Vagina (tissue), 2 donors: ENCODE results near the gene CREB5. TPM values are rescaled to one million over a fixed set of nuclear protein-coding genes. Genes with fewer than 3 reads are reported as not detected.

Source experiments
- DNase-seq, 2 donors: peaks; one replicate each; pipeline ENCODE4 v3.0.0-alpha.2; 2017; ENCODE audit errors: extremely low spot score in 2 of 2
- H3K27ac ChIP-seq: fragments of 200-600 bp; sonication (generic); one replicate; pipeline ENCODE4 v1.5.1; 2019
- H3K27me3 ChIP-seq: fragments of 200-600 bp; sonication (generic); one replicate; pipeline ENCODE4 v1.5.1; 2019
- H3K36me3 ChIP-seq, 2 donors: fragments of 200-600 bp; sonication (generic); one replicate each; pipeline ENCODE4 v1.5.1; 2017 to 2019
- H3K4me1 ChIP-seq: fragments of 200-600 bp; sonication (generic); one replicate; pipeline ENCODE4 v1.5.1; 2019
- H3K4me3 ChIP-seq, 2 donors: fragments of 200-600 bp; sonication (generic); 1 replicate in 1 of 2; 2 replicates in 1 of 2; pipeline ENCODE4 v1.5.1; 2016 to 2019
- H3K9me3 ChIP-seq: fragments of 200-600 bp; sonication (generic); one replicate; pipeline ENCODE4 v1.5.1; 2019
- CTCF ChIP-seq, 3 experiments: fragments of 450-650 bp in 2 of 3; fragments of 200-600 bp in 1 of 3; sonication (generic) in 1 of 3; IDR thresholded peaks; one replicate each; pipeline ENCODE4 v1.5.1; 2017 to 2019; ENCODE audit warnings: antibody characterized with exemption in 3 of 3, mild to moderate bottlenecking in 2 of 3, moderate library complexity in 2 of 3
- POLR2A ChIP-seq, 2 donors: fragments of 450-650 bp; IDR thresholded peaks; one replicate each; pipeline ENCODE4 v1.6.1; 2017; ENCODE audit warnings: antibody characterized with exemption in 2 of 2, mild to moderate bottlenecking in 2 of 2, moderate library complexity in 2 of 2
- POLR2AphosphoS5 ChIP-seq, 2 donors: sonication (generic); formaldehyde crosslinking; IDR thresholded peaks; one replicate each; pipeline ENCODE4 v1.9.0; 2017; ENCODE audit warnings: antibody characterized with exemption in 2 of 2, mild to moderate bottlenecking in 2 of 2, low read depth in 1 of 2; ENCODE audit not compliant: insufficient read depth in 1 of 2
- intact Hi-C: fragments of 100-400 bp; cut with DNase I; formaldehyde crosslinking; loops from one replicate; pipeline ENCODE4 v1.15.1; 2023
- total RNA-seq: library from RNA; depleted of rRNA; stranded (reverse); fragments of >200 nt; gene quantifications from one replicate; pipeline ENCODE4 v1.2.3, GENCODE V29; 2016

Gene CREB5
- total RNA-seq, 1 donor from 2014 or later, result 23.1 TPM

- TF ChIP-seq CTCF (IDR thresholded peaks at IDR 0.05) (no peak), POLR2A (IDR thresholded peaks at IDR 0.05) (no peak), POLR2AphosphoS5 (IDR thresholded peaks at IDR 0.05; ENCODE audit: insufficient read depth in 1 of 2, low read depth in 1 of 2) (no peak)
- DNase-seq, result no peak
- Histone ChIP-seq H3K4me1 (no peaks in the 10 kb centered on the region), H3K27ac (no peak overlapping the region), H3K27me3 (no peaks in the 10 kb centered on the region), H3K36me3 (no peaks in the 10 kb centered on the region), H3K4me3 (no peak overlapping the region), H3K9me3 (no peaks in the 10 kb centered on the region)
- intact Hi-C loops, result loop anchor here (5.0 kb wide), 1 partner anchor 109 kb away; no protein-coding TSS in a partner anchor
Observed at GRCh38 chr7:28811008-28811407, 398.7 kb downstream of the CREB5 start.

DNA sequence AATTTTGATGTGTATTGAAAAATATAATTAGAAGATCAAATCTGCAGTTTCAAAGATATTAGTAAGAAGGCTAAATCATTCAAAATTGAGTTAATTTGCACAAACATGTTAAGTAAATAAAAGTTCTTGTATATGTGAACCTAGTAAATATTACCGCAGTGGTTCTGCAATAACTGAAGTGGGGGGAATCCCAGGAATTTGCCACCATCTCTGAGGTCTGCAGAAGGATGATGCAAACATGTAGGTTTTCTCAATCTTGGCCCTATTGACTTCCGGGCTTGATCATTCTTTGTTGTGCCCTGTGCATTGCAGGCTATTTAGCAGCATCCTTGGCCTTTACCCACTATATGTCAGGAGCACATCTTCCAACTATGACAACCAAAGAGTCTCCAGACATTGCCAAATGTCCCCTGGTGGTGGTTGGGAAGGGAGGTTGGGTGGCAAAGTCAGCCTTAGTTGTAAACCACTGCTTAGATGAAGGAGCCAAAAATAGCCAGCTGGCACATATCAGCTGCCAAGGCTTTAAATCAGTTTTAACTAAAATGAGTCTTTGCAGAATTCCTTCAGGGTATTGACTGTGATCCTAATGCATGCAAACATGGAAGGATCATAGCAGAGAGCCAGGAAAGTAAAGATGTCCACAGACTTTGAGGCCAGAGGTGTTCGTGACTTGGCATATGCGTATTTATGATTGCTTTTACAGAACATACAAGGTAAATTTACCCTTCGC lies 399.5 kb downstream of the CREB5 start:
- Histone ChIP-seq H3K4me1 (no peaks in the 10 kb centered on the region), H3K27ac (no peak overlapping the region), H3K27me3 (no peaks in the 10 kb centered on the region), H3K9me3 (no peaks in the 10 kb centered on the region), H3K36me3 (no peaks in the 10 kb centered on the region), H3K4me3 (no peak overlapping the region)
- intact Hi-C loops, result loop anchor here (5.0 kb wide), 1 partner anchor 110 kb away; no protein-coding TSS in a partner anchor
- DNase-seq, result no peak
- TF ChIP-seq POLR2A (IDR thresholded peaks at IDR 0.05) (no peak), POLR2AphosphoS5 (IDR thresholded peaks at IDR 0.05; ENCODE audit: insufficient read depth in 1 of 2, low read depth in 1 of 2) (no peak), CTCF (IDR thresholded peaks at IDR 0.05) (no peak)

DNA sequence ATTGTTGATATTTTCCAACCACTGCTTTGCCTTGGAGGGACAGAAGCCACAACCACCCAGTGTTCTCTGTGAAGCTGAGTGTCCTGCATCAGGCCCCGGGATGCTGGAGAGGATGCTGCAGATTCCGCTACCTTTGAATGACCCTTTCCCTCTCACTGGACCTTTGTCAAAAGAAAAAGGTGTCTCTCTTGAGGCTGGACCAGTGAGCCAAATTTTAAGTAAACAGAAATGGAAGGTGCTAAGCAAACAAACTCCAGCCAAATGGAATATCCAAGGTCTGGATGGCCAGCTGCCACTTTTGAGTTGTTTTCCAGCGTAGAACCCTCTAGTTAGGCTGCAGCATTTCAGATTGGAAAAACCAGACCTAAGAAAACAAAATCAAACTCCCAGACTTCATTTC lies 400.3 kb downstream of the CREB5 start:
- TF ChIP-seq POLR2A (IDR thresholded peaks at IDR 0.05) (no peak), CTCF (IDR thresholded peaks at IDR 0.05) (no peak), POLR2AphosphoS5 (IDR thresholded peaks at IDR 0.05; ENCODE audit: insufficient read depth in 1 of 2, low read depth in 1 of 2) (no peak)
- H3K36me3 ChIP-seq, result no peaks in the 10 kb centered on the region
- DNase-seq, result no peak
- no peaks in the 10 kb centered on the region for H3K27me3 ChIP-seq
- no peak overlapping the region for H3K4me3 ChIP-seq
- H3K27ac ChIP-seq, result no peak overlapping the region
- H3K4me1 ChIP-seq, result no peaks in the 10 kb centered on the region
- H3K9me3 ChIP-seq, result no peaks in the 10 kb centered on the region
- intact Hi-C loops, result loop anchor here (5.0 kb wide), 1 partner anchor 110 kb away; no protein-coding TSS in a partner anchor

- TF ChIP-seq CTCF (IDR thresholded peaks at IDR 0.05), result no peak
- no peak for TF ChIP-seq POLR2AphosphoS5 (IDR thresholded peaks at IDR 0.05; ENCODE audit: insufficient read depth in 1 of 2, low read depth in 1 of 2)
- TF ChIP-seq POLR2A (IDR thresholded peaks at IDR 0.05), result no peak
- Histone ChIP-seq H3K27me3 (no peaks in the 10 kb centered on the region), H3K4me1 (no peaks in the 10 kb centered on the region), H3K27ac (no peak overlapping the region), H3K4me3 (no peak overlapping the region), H3K9me3 (no peaks in the 10 kb centered on the region), H3K36me3 (no peaks in the 10 kb centered on the region)
- intact Hi-C loops, result loop anchor here (5.0 kb wide), 1 partner anchor 111 kb away; no protein-coding TSS in a partner anchor
- no peak for DNase-seq
Observed at GRCh38 chr7:28813243-28813962, 401.1 kb downstream of the CREB5 start.
